HG02588 (cell line): ENCODE results near the gene TMEM164.
A peak's percentile ranks its signal among the peaks of the same experiment; 100 is the strongest.

ENCODE experiments used
- ATAC-seq: cut with Tn5 transposase; IDR thresholded peaks from one replicate; pipeline ENCODE4 v1.9.1; 2021; ENCODE audit warnings: mild to moderate bottlenecking, moderate library complexity; ENCODE audit not compliant: unreplicated experiment

Gene TMEM164

DNA sequence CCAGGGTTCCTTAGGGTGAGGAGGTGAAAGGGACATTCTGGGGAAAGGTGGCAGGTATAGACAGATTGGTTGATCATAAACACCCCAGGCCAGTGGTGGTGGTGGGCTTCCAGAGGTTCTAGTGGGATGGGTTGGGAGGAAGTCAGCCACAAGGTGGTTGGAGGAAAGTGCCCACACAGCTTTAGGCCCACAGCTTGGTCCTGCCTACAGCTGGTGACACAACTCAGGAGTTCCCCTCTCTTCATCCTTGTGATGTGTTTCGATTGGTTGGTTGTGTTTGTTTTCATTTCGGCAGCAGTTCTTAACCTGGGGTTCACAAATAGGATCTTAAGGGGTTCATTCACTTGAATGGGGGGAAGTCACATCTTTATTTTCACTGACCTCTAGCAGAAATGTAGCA, 157.0 kb downstream of the TMEM164 start:
- no peak for ATAC-seq

GRCh38 chrX:110161361-110161686, 158.4 kb downstream of the TMEM164 start:
- ATAC-seq, result no peak

DNA sequence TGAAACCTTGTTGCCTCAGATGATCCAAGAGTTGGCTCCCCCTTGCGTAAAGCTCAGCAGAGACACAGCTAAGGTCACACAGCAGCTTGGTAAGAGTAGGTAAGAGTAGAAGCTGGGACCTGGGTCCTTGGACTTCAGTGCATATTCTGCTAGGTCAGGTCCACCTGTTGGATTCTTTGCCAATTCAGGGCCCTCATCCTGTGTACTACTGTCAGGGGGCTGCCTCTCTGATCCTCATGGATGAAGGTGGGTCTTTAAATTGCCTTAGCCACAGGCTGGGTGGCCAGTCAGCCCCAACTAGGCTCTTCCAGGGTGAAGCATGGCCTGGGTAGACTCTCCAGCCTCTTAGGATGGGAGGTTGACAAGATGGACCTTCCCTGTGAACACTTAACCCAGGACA, 159.2 kb downstream of the TMEM164 start:
- ATAC-seq, result no peak

DNA sequence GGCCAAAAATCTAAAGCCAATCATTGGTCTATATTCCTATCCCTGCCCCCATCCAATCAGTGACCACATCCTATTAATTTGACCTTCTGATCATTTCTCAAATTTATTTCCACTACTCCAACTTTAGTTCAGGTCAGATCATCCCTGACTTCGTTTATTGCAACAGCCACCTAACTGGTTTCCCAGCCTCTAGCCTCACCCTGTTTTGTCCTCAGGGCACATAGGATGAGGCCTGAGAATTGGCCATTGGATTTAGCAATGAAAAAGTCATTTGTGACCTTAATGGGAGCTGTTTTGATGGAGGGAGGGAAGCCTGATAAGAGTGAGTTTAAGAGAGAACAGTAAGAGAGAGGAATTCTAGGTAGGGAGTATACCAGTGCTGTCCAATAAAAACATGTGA, 160.0 kb downstream of the TMEM164 start:
- ATAC-seq, result no peak

- ATAC-seq, result no peak
Observed at GRCh38 chrX:110163488-110163887, 160.6 kb downstream of the TMEM164 start.

DNA sequence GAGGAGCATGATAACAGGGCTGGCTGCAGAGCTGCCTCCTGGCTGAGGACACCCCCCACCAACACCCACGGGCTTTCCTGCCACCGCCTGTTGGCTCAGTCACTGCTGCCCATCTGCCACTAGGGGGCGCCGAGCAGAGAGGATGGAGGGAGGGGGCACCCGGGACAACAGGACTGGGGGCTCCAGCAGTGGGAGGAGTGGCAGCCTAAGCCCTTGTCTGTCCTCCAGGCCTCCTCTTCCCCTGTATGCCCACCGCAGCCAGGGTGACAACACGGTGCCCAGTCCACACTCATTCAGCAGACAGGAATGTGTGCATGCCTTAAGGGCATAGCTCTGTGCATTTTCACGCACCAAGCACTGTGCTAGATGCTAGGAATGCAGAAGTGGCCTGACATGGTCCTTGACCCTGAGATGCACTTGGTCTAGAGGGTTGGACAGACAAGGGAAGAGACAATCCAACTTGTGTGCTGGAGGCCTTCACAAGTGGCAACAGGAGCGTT, 165.1 kb downstream of the TMEM164 start:
- no peak for ATAC-seq

- ATAC-seq, result no peak
Observed at GRCh38 chrX:110168585-110168984, 165.7 kb downstream of the TMEM164 start.

GRCh38 chrX:110170029-110170428, 167.1 kb downstream of the TMEM164 start:
- no peak for ATAC-seq

DNA sequence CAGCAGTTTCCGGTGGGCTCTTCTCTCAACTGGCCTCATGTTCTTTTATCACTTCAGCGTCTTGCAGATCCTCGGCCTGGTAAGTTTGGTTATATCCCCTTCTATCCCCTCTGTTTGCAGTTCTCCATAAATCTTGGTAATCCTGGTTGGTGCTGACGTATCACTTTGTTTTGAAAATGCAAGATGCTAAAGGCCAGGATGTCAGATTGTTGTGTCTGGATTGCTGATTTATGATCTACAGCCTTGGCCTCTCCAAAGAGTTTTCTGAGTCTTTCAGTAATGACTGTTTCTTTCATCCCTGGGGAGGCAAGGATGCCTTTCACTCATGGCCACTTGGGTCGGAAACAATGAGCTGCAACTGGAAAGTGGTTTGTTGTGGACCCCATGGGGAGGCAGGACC, 168.5 kb downstream of the TMEM164 start:
- no peak for ATAC-seq

GRCh38 chrX:110172215-110172614, 169.3 kb downstream of the TMEM164 start:
- peak; percentile 100 for ATAC-seq

- ATAC-seq, result no peak
Observed at GRCh38 chrX:110173192-110174175, 170.6 kb downstream of the TMEM164 start.

GRCh38 chrX:110175146-110175545, 172.2 kb downstream of the TMEM164 start:
- ATAC-seq, result no peak

DNA sequence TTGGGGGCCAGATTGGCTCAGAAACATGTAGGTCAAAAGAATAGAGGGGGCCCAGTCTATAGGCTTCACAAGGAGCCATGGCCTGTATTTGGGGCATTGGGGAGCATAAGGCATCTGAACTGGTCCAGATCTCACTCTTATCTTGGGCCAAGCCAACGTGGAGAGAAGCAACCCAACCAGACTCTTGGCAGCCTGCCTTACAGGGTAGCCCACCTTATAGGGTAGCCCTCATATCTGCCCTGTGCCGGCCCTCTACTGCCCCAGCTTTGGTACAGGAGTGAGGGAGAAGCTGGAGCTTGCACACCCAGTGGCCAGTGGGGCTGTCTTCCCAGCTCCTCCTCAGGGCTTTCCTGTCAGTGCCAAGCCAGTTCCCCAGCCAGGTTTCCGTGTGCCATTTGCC, 172.8 kb downstream of the TMEM164 start:
- no peak for ATAC-seq

- no peak for ATAC-seq
Observed at GRCh38 chrX:110178179-110178865, 175.4 kb downstream of the TMEM164 start.

DNA sequence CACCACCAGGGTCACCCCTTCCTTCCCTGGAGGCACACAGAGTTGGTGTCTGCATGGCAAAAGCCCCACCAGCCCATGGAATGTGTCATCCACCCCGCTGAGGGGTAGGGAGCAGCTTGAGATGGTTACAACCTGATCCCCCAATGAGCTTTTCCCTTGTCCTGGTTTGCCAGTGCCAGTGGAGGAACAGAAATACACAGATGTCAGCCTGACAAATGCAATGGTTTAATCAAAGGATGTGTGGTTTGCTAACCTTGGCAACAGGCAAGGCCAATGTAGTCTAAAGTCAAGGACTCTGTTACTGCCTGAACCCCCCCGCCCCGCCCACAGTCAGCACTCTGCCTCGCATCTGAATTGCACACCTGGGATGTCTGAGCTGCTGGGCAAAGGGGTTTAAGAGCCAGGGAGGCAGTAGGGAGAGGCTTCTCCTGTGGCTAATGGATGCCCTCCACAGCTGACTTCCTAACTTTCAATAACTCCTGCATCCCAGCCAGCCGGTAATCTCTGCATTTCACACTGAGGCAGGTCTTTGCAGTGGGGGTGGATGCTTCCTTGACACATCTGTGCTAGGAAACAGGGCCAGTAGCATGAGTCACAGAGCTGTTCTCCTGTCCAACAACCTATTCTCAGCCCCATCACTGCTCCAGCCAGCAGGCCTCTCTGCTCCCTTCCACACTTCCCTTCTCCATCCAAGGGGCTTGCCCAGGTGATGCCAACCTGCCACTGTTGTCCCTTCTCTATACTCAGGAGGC, 177.4 kb downstream of the TMEM164 start:
- ATAC-seq, result no peak

DNA sequence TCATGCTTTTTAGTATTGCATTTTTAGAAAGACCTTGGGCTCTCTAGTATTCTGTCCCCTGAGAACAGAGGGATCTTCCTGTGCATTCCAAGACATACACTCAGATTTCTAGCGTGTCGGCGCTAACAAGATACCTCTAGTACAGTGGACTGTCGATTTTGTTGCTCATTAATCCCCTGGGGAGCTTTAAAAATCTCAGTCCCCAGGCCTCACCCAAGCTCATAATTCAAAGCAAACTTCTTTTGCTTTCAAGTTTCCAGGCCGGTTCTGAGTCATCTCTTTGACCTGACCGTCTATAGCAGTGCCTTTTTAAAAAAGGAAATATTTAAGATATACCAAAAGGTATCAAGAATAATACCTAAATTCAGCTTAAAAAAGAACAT, 178.0 kb downstream of the TMEM164 start:
- peak; percentile 79 for ATAC-seq

GRCh38 chrX:110181459-110182137, 178.7 kb downstream of the TMEM164 start:
- no peak for ATAC-seq

GRCh38 chrX:110182362-110182761, 179.4 kb downstream of the TMEM164 start:
- no peak for ATAC-seq

GRCh38 chrX:110182865-110183264, 180.0 kb downstream of the TMEM164 start:
- ATAC-seq, result no peak

DNA sequence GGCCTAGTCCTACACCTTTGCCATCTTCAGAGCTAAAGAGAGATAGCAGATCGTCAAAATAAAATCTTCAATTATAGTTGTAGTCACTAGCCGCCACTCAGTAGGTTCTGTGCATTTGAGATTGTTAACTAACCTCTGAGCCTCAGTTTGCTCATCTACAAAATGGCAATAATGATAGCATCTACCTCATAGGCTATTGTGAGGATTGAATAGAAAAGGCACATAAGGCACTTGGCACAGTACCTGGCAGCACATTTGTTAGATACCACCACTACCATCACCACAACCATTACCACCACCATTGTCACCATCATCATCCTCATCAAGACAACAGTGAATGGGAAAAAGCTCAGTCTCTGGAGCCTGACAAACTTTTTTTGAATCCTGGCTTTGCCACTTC, 180.4 kb downstream of the TMEM164 start:
- ATAC-seq, result no peak
